ENCODE data around the gene TMEM62. TPM values are rescaled to one million over a fixed set of nuclear protein-coding genes. Genes with fewer than 3 reads are reported as not detected.

Gene TMEM62
- total and polyA plus RNA-seq, 2 of the 8 experiments (the other 6 are each of a cell fraction or from before 2014, with no cell fraction given) = 2.0 to 4.0 TPM

GRCh38 chr15:43165801-43166325 lies 32.5 kb downstream of the TMEM62 start:
- no peak overlapping the region for H2BK12ac ChIP-seq (ENCODE audit: low read depth, low read length)
- H4K91ac ChIP-seq (replicated peaks; ENCODE audit: insufficient read length, low read length) = no peak overlapping the region
- FAIRE-seq = no peak
- H3K27me3 ChIP-seq (replicated peaks in 1 of 4; ENCODE audit: control insufficient read depth in 3 of 4, extremely low read depth in 1 of 4, insufficient read depth in 3 of 4, low read length in 3 of 4) = no peaks in the 10 kb centered on the region
- H2BK5ac ChIP-seq (ENCODE audit: low read depth, low read length) = no peak overlapping the region
- H3K4me1 ChIP-seq (replicated peaks in 1 of 4; ENCODE audit: control insufficient read depth in 3 of 4, insufficient read depth in 4 of 4, low read length in 3 of 4) = peaks cover 0 to 5% (median 0%) of the 10 kb centered on the region in 4 experiments; a peak in 1 of 7 replicates
- H3K79me1 ChIP-seq (ENCODE audit: low read depth, low read length) = no peaks in the 10 kb centered on the region
- H2AFZ ChIP-seq (ENCODE audit: low read length) = no peak overlapping the region
- H3K4me3 ChIP-seq (ENCODE audit: extremely low read depth in 1 of 4, insufficient read depth in 2 of 4, low read depth in 3 of 4, low read length in 4 of 4) = no peak overlapping the region
- no peaks in the 10 kb centered on the region for H3K79me2 ChIP-seq (ENCODE audit: control insufficient read depth in 1 of 2, insufficient read depth in 2 of 2, low read length in 2 of 2)
- POLR2A ChIA-PET (ENCODE audit: partially characterized antibody) = no interaction called here
- no peak overlapping the region for H3K9ac ChIP-seq (replicated peaks in 1 of 4; ENCODE audit: extremely low read depth in 1 of 4, low read depth in 3 of 4, low read length in 3 of 4)
- no peak overlapping the region for H3K18ac ChIP-seq (ENCODE audit: extremely low read depth, low read length)
- H2BK15ac ChIP-seq (ENCODE audit: low read length) = no peak overlapping the region
- no peak for DNase-seq (ENCODE audit: low read depth in 1 of 2, low spot score in 2 of 2)
- no peak overlapping the region for H3K4me2 ChIP-seq (ENCODE audit: insufficient read depth in 1 of 2, low read depth in 2 of 2, low read length in 2 of 2)
- WGBS, 2 experiments (ENCODE audit: extremely low coverage in 1 of 2, insufficient coverage in 1 of 2, insufficient read length in 1 of 2, insufficient replicate concordance in 2 of 2, low coverage in 1 of 2, low lambda C conversion rate in 2 of 2, missing lambda C conversion rate in 1 of 2) = 100% methylated on average over 2 of the region's 2 CpGs; no CpG with 5 or more reads in 1 of the 2 experiments
- no peak overlapping the region for H2AK5ac ChIP-seq (ENCODE audit: low read depth, low read length)
- CTCF ChIA-PET (ENCODE audit: partially characterized antibody) = no interaction called here
- H2BK20ac ChIP-seq (ENCODE audit: low read length) = no peak overlapping the region
- no peak overlapping the region for H2BK120ac ChIP-seq (replicated peaks; ENCODE audit: low read depth, low read length)
- H4K5ac ChIP-seq (ENCODE audit: insufficient read length, low read depth, low read length) = no peak overlapping the region
- H3K23me2 ChIP-seq (ENCODE audit: low read depth, low read length) = no peaks in the 10 kb centered on the region
- no peaks in the 10 kb centered on the region for H4K20me1 ChIP-seq (replicated peaks in 1 of 2; ENCODE audit: control insufficient read depth in 1 of 2, insufficient read depth in 2 of 2, low read length in 2 of 2)
- no peak overlapping the region for H3K4ac ChIP-seq (replicated peaks; ENCODE audit: insufficient read length, low read depth, low read length)
- H3K27ac ChIP-seq (ENCODE audit: low read depth, low read length) = no peak overlapping the region
- no peak overlapping the region for H3K23ac ChIP-seq (ENCODE audit: insufficient read length)
- no peak overlapping the region for H4K8ac ChIP-seq (ENCODE audit: extremely low read depth, insufficient read depth, low read length)
- no peak overlapping the region for H3K56ac ChIP-seq (replicated peaks; ENCODE audit: insufficient read length, low read depth, low read length)
- H3K9me3 ChIP-seq (ENCODE audit: insufficient read depth in 2 of 2, low read depth in 1 of 2, low read length in 1 of 2) = peaks cover 0 to 6% of the 10 kb centered on the region in 2 experiments; a peak in 2 of 4 replicates
- no peak overlapping the region for H3K14ac ChIP-seq (ENCODE audit: insufficient read length)
- no peaks in the 10 kb centered on the region; a peak in 1 of 8 replicates for H3K36me3 ChIP-seq (ENCODE audit: control insufficient read depth in 2 of 4, insufficient read depth in 4 of 4, low read length in 3 of 4)
- TF ChIP-seq JUN (IDR thresholded peaks at IDR 0.05; ENCODE audit: low read depth, low read length) (no peak), BRCA1 (IDR thresholded peaks at IDR 0.05; ENCODE audit: low read depth, low read length) (no peak), RXRA (IDR thresholded peaks at IDR 0.05; ENCODE audit: insufficient read depth, low read depth, low read length) (no peak), SAP30 (IDR thresholded peaks at IDR 0.05; ENCODE audit: insufficient read depth, insufficient replicate concordance, low read length) (no peak), SIRT6 (IDR thresholded peaks at IDR 0.05; ENCODE audit: low read length) (no peak), E2F6 (IDR thresholded peaks at IDR 0.05) (no peak), NRF1 (IDR thresholded peaks at IDR 0.05; ENCODE audit: low read depth, low read length) (no peak), TCF12 (IDR thresholded peaks at IDR 0.05; ENCODE audit: low read depth, low read length) (no peak), ASH2L (IDR thresholded peaks at IDR 0.05; ENCODE audit: low read length) (no peak), SP2 (IDR thresholded peaks at IDR 0.05; ENCODE audit: low read length) (no peak), TEAD4 (IDR thresholded peaks at IDR 0.05; ENCODE audit: low read depth, low read length) (no peak), KDM4A (IDR thresholded peaks at IDR 0.05; ENCODE audit: low read depth, low read length, severe bottlenecking) (no peak)
- TF ChIP-seq, protein P1, sequence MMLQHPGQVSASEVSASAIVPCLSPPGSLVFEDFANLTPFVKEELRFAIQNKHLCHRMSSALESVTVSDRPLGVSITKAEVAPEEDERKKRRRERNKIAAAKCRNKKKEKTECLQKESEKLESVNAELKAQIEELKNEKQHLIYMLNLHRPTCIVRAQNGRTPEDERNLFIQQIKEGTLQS (IDR thresholded peaks at IDR 0.05; ENCODE audit: insufficient read depth, low read depth, low read length) = no peak
